ENCODE measurements around the gene GPBAR1.

GPBAR1 gene

GRCh38 chr2:218285604-218286003, 24.8 kb downstream of the GPBAR1 start:
- peak; percentile 50 for DNase-seq (ENCODE audit: low read depth)

- DNase-seq (ENCODE audit: low read depth): peak; percentile 98
Measured at GRCh38 chr2:218286570-218287459, 26.0 kb downstream of the GPBAR1 start.

GRCh38 chr2:218289639-218290315, 29.0 kb downstream of the GPBAR1 start:
- DNase-seq (ENCODE audit: low read depth): peak; percentile 69

GRCh38 chr2:218290316-218291261, 29.8 kb downstream of the GPBAR1 start:
- DNase-seq (ENCODE audit: low read depth): no peak

GRCh38 chr2:218291318-218292047, 30.7 kb downstream of the GPBAR1 start:
- no peak for DNase-seq (ENCODE audit: low read depth)

GRCh38 chr2:218292048-218293014, 31.5 kb downstream of the GPBAR1 start, which contains the start of gene TMBIM1:
Gene TMBIM1 (minus strand): TSS chr2:218292503. CDS start chr2:218282141, 10,362 bp downstream.
- peak; percentile 75 for DNase-seq (ENCODE audit: low read depth)

- DNase-seq (ENCODE audit: low read depth): no peak
Measured at GRCh38 chr2:218293715-218294429, 33.1 kb downstream of the GPBAR1 start.

- DNase-seq (ENCODE audit: low read depth): no peak
Measured at GRCh38 chr2:218294430-218295022, 33.7 kb downstream of the GPBAR1 start.

GRCh38 chr2:218295029-218295428, 34.2 kb downstream of the GPBAR1 start:
- DNase-seq (ENCODE audit: low read depth): no peak

GRCh38 chr2:218296200-218296599, 35.4 kb downstream of the GPBAR1 start:
- DNase-seq (ENCODE audit: low read depth): no peak

- DNase-seq (ENCODE audit: low read depth): no peak
Measured at GRCh38 chr2:218296847-218297246, 36.0 kb downstream of the GPBAR1 start.

GRCh38 chr2:218298314-218298875, 37.6 kb downstream of the GPBAR1 start:
- DNase-seq (ENCODE audit: low read depth): no peak

- no peak for DNase-seq (ENCODE audit: low read depth)
Measured at GRCh38 chr2:218300141-218300540, 39.3 kb downstream of the GPBAR1 start.

GRCh38 chr2:218301176-218301819, 40.5 kb downstream of the GPBAR1 start:
- DNase-seq (ENCODE audit: low read depth): peak; percentile 73

- no peak for DNase-seq (ENCODE audit: low read depth)
Measured at GRCh38 chr2:218305383-218305782, 44.6 kb downstream of the GPBAR1 start.

- no peak for DNase-seq (ENCODE audit: low read depth)
Measured at GRCh38 chr2:218306184-218306920, 45.5 kb downstream of the GPBAR1 start.

- DNase-seq (ENCODE audit: low read depth): no peak
Measured at GRCh38 chr2:218307415-218308090, 46.7 kb downstream of the GPBAR1 start.
